DND-41 (cell line): ENCODE data around the gene NAV3.

Source experiments
- CTCF ChIP-seq: IDR thresholded peaks from 2 replicates; pipeline ENCODE4 v1.5.1; 2012; ENCODE audit warnings: borderline replicate concordance, low read length, moderate library complexity, mild to moderate bottlenecking; ENCODE audit not compliant: poor library complexity, severe bottlenecking; ENCODE audit errors: extremely low read depth
- EZH2 ChIP-seq: IDR thresholded peaks from 3 replicates; pipeline ENCODE4 v1.6.1; 2012; ENCODE audit warnings: borderline replicate concordance, low read depth, mild to moderate bottlenecking, moderate library complexity, low read length, inconsistent platforms; ENCODE audit not compliant: severe bottlenecking

GRCh38 chr12:78198896-78199295 is 368.2 kb downstream of the NAV3 start:
- TF ChIP-seq CTCF (no peak), EZH2 (no peak)
